Measurements from ENCODE around the gene NYAP2.

GRCh38 chr2:225495706-225496105 is 96.2 kb downstream of the NYAP2 start:
- TF ChIP-seq REST (IDR thresholded peaks at IDR 0.05; ENCODE audit: insufficient replicate concordance, low read depth) (no peak), CTCF (IDR thresholded peaks at IDR 0.05; ENCODE audit: insufficient read depth, low read length) (no peak)

All from HL-60 (cell line).